IMR-90 (cell line): ENCODE data around the gene SPATA2L. TPM values are rescaled to one million over a fixed set of nuclear protein-coding genes. Genes with fewer than 3 reads are reported as not detected.

Experiments used
- ATAC-seq: fragments of 200-7000 bp; cut with Tn5 transposase; 2 replicates; pipeline ENCODE4 v1.9.1; 2020; ENCODE audit warnings: low read depth, mild to moderate bottlenecking, moderate library complexity
- BruUV-seq: library from RNA; stranded (reverse); fragments of 400-500 nt; replicated peaks from 2 replicates; lab custom pipeline; 2021; lab: Mats Ljungman, UMichigan
- CTCF ChIA-PET: fragments of 300-600 bp; formaldehyde crosslinking; extraction: SDS; loops from one replicate; lab custom pipeline; 2021; ENCODE audit warnings: antibody characterized with exemption; lab: Yijun Ruan, JAX
- POLR2A ChIA-PET: fragments of 300-600 bp; sonication (Branson Sonifier 250); formaldehyde crosslinking; loops from one replicate; lab custom pipeline; 2022; ENCODE audit warnings: antibody characterized with exemption; ENCODE audit not compliant: unreplicated experiment; lab: Charles Lee
- DNase-seq: peaks from one replicate; pipeline ENCODE4 v3.0.0; 2013
- H2AFZ ChIP-seq: replicated peaks from 2 replicates; pipeline ENCODE3; 2013; ENCODE audit warnings: low read length, mild to moderate bottlenecking; ENCODE audit not compliant: poor library complexity
- H2AK5ac ChIP-seq: 2 replicates; pipeline ENCODE4 v1.6.1; 2013; ENCODE audit warnings: low read depth, low read length, inconsistent platforms
- H2AK9ac ChIP-seq: replicated peaks from 2 replicates; pipeline ENCODE3; 2013; ENCODE audit warnings: mild to moderate bottlenecking, low read depth, low read length, moderate library complexity; ENCODE audit not compliant: poor library complexity
- H2BK120ac ChIP-seq: 2 replicates; pipeline ENCODE4 v1.6.1; 2013; ENCODE audit warnings: low read depth, low read length, inconsistent platforms
- H2BK15ac ChIP-seq: 3 replicates; pipeline ENCODE4 v1.6.1; 2013; ENCODE audit warnings: low read depth, low read length, inconsistent platforms
- H2BK20ac ChIP-seq: 2 replicates; pipeline ENCODE4 v1.6.1; 2013; ENCODE audit warnings: low read depth, mild to moderate bottlenecking, inconsistent platforms, low read length, moderate library complexity
- H2BK5ac ChIP-seq: 2 replicates; pipeline ENCODE4 v1.6.1; 2013; ENCODE audit warnings: mild to moderate bottlenecking, low read depth, low read length, inconsistent platforms; ENCODE audit not compliant: poor library complexity, severe bottlenecking
- H3K14ac ChIP-seq: replicated peaks from 2 replicates; pipeline ENCODE4 v1.6.1; 2013; ENCODE audit warnings: low read depth, low read length, inconsistent platforms
- H3K18ac ChIP-seq: 2 replicates; pipeline ENCODE4 v1.6.1; 2013; ENCODE audit warnings: low read depth, low read length, control low read depth
- H3K23ac ChIP-seq: 2 replicates; pipeline ENCODE4 v1.6.1; 2013; ENCODE audit warnings: low read depth, low read length, inconsistent platforms
- H3K27ac ChIP-seq: 2 replicates; pipeline ENCODE4 v1.5.1; 2013; ENCODE audit warnings: mild to moderate bottlenecking, control low read depth, low read length; ENCODE audit not compliant: insufficient read depth
- H3K27me3 ChIP-seq: 2 replicates; pipeline ENCODE4 v1.6.1; 2013; ENCODE audit warnings: low read length; ENCODE audit not compliant: control insufficient read depth, insufficient read depth
- H3K36me3 ChIP-seq: 2 replicates; pipeline ENCODE4 v1.6.1; 2013; ENCODE audit warnings: low read length, mixed read lengths; ENCODE audit not compliant: control insufficient read depth, insufficient read depth
- H3K4ac ChIP-seq: 2 replicates; pipeline ENCODE4 v1.6.1; 2013; ENCODE audit warnings: low read depth, low read length, inconsistent platforms
- H3K4me1 ChIP-seq: 2 replicates; pipeline ENCODE4 v1.6.1; 2013; ENCODE audit warnings: low read length, mixed read lengths; ENCODE audit not compliant: control insufficient read depth, insufficient read depth
- H3K4me2 ChIP-seq: 2 replicates; pipeline ENCODE4 v1.6.1; 2013; ENCODE audit warnings: low read depth, mild to moderate bottlenecking, control low read depth, low read length, moderate library complexity
- H3K4me3 ChIP-seq: 2 replicates; pipeline ENCODE4 v1.5.1; 2013; ENCODE audit warnings: low read depth, mild to moderate bottlenecking, control low read depth, low read length, moderate library complexity; ENCODE audit not compliant: insufficient read depth
- H3K56ac ChIP-seq: 2 replicates; pipeline ENCODE4 v1.6.1; 2013; ENCODE audit warnings: low read length, inconsistent platforms; ENCODE audit not compliant: insufficient read depth; ENCODE audit errors: extremely low read depth
- H3K79me1 ChIP-seq, 2 experiments: 2 replicates each; pipeline ENCODE4 v1.6.1; 2013; ENCODE audit warnings: low read length in 2 of 2, inconsistent platforms in 1 of 2, low read depth in 1 of 2
- H3K9ac ChIP-seq: 2 replicates; pipeline ENCODE4 v1.6.1; 2013; ENCODE audit warnings: low read depth, low read length, control low read depth
- H3K9me1 ChIP-seq: 2 replicates; pipeline ENCODE4 v1.6.1; 2013; ENCODE audit warnings: low read length, inconsistent platforms; ENCODE audit not compliant: insufficient read depth
- H3K9me3 ChIP-seq: 2 replicates; pipeline ENCODE4 v1.6.1; 2013; ENCODE audit warnings: low read length; ENCODE audit not compliant: control insufficient read depth, insufficient read depth
- H4K20me1 ChIP-seq: 2 replicates; pipeline ENCODE4 v1.6.1; 2013; ENCODE audit warnings: low read length, inconsistent platforms; ENCODE audit not compliant: insufficient read depth
- H4K5ac ChIP-seq: 2 replicates; pipeline ENCODE4 v1.6.1; 2013; ENCODE audit warnings: mild to moderate bottlenecking, low read depth, low read length, control low read depth
- H4K8ac ChIP-seq, 2 experiments: 2 replicates each; pipeline ENCODE4 v1.6.1; 2013; ENCODE audit warnings: low read depth in 2 of 2, low read length in 2 of 2, control low read depth in 1 of 2, inconsistent platforms in 1 of 2
- H4K91ac ChIP-seq: 2 replicates; pipeline ENCODE4 v1.6.1; 2013; ENCODE audit warnings: low read depth, low read length, inconsistent platforms; ENCODE audit not compliant: insufficient read depth
- CEBPB ChIP-seq: IDR thresholded peaks from 2 replicates; pipeline ENCODE4 v1.6.1; 2012; ENCODE audit warnings: low read depth, low read length, improper control_type of control experiment
- CHD1 ChIP-seq: IDR thresholded peaks from 2 replicates; pipeline ENCODE4 v1.6.1; 2012; ENCODE audit warnings: low read depth, low read length, improper control_type of control experiment
- WGBS, 2 experiments: methylation state at CpG; one replicate each; pipeline versions ENCODE4 v1.1.5 to v1.1.7; 2013; ENCODE audit warnings: missing lambda C conversion rate in 2 of 2; ENCODE audit not compliant: insufficient read length in 1 of 2; ENCODE audit errors: extremely low coverage in 2 of 2; 5-methylcytosine and 5-hydroxymethylcytosine counted together
- dilution Hi-C: fragments of 300-500 bp; cut with HindIII; formaldehyde crosslinking; loops from one replicate; pipeline ENCODE4 v1.14.3; 2018; ENCODE audit warnings: low sequenced_read_pairs; ENCODE audit not compliant: unreplicated experiment
- in situ Hi-C: fragments of 300-500 bp; cut with MboI; formaldehyde crosslinking; loops from 3 replicates; pipeline ENCODE4 v1.14.3; 2019; ENCODE audit warnings: low sequenced_read_pairs, inconsistent platforms, mixed read lengths
- intact Hi-C: fragments of 100-400 bp; cut with micrococcal nuclease; formaldehyde crosslinking; loops from 2 replicates; pipeline ENCODE4 v1.10.0; 2022
- polyA plus RNA-seq, 3 experiments: library from polyadenylated mRNA; depleted of rRNA; stranded (reverse); fragments of >200 nt; gene quantifications; 2 replicates each; pipeline ENCODE4 v1.2.3, GENCODE V29; 2012; ENCODE audit warnings: low replicate concordance in 1 of 3
- total RNA-seq: library from RNA; depleted of rRNA; stranded (reverse); fragments of >200 nt; gene quantifications from 2 replicates; pipeline ENCODE4 v1.2.3, GENCODE V29; 2012

SPATA2L gene
- total and polyA plus RNA-seq, 2 of the 4 experiments (the other 2 are of a cell fraction), result 4.8 to 6.9 TPM

DNA sequence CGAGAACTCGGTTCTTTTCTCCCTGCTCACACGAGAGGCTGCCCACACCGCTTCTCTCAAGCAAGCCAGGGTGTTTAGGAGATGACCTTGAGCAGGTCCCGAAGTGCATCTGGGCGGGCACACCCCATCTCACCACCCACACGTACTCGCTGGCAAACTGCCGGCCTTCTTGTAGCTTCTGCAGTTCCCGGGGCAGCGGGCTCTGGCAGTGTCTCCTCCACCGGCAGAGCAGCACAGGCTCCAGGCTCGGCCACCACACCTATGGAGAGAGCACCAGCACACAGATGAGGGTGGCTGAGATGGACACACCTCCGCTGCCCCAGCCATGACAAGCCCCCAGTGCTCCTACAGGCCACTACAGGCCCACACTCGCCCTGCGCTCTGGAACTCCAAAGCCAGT is 43.3 kb upstream of the SPATA2L start:
- Histone ChIP-seq H3K36me3 (peaks cover 37% of the 10 kb centered on the region), H3K27ac (no peak overlapping the region), H2AK9ac (no peak overlapping the region), H4K8ac (no peak overlapping the region), H3K4ac (no peak overlapping the region), H4K91ac (no peak overlapping the region), H3K23ac (no peak overlapping the region), H3K79me1 (no peaks in the 10 kb centered on the region; a peak in 1 of 4 replicates), H3K4me1 (no peaks in the 10 kb centered on the region), H3K27me3 (no peaks in the 10 kb centered on the region), H4K20me1 (0 out of 2 replicates have a peak, but pooled peaks cover 4% of the 10 kb centered on the region), H2BK15ac (no peak overlapping the region), H4K5ac (no peak overlapping the region), H3K9ac (no peak overlapping the region), H2AK5ac (no peak overlapping the region), H3K4me2 (no peak overlapping the region), H3K14ac (no peak overlapping the region), H3K9me1 (no peaks in the 10 kb centered on the region), H3K9me3 (no peaks in the 10 kb centered on the region), H2BK5ac (no peak overlapping the region), H3K56ac (no peak overlapping the region), H2BK120ac (no peak overlapping the region), H3K18ac (no peak overlapping the region), H2BK20ac (no peak overlapping the region), H2AFZ (no peak overlapping the region), H3K4me3 (no peak overlapping the region)
- TF ChIP-seq CHD1 (no peak), CEBPB (no peak)
- in situ Hi-C loops (no loop called here), intact Hi-C loops (no loop called here), dilution Hi-C loops (no loop called here)
- DNase-seq (no peak), ATAC-seq (no peak)
- no TSS peak for BruUV-seq
- ChIA-PET POLR2A (no interaction called here), CTCF (no interaction called here)
- 90% methylated on average over 2 of the region's 16 CpGs; no CpG with 5 or more reads in 1 of the 2 experiments for WGBS, 2 experiments
